DMS79 (cell line): ENCODE results near the gene ANKRD11.

Experiments
- DNase-seq: peaks from one replicate; lab custom pipeline; 2025; lab: John Stamatoyannopoulos, UW

Gene ANKRD11

DNA sequence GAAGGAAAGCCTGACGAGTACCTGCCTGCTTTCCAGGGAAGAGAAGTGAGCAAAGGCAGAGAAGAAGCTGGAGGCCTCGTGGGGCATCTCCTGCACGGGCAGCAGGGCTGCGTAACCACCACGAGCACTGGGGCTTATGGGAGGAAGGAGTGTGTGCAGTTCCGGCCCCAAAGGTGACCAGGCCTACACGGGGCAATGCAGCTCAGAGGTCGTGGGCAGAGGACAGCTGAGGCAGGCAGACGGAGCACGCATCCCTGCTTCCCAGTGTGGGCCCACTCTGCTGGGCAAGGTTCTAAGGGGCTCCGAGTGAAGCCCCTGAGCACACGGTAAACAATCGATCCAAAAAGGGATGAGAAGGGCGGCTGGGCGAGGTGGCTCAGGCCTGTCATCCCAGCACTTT lies 109.7 kb downstream of the ANKRD11 start:
- DNase-seq, result no peak

DNA sequence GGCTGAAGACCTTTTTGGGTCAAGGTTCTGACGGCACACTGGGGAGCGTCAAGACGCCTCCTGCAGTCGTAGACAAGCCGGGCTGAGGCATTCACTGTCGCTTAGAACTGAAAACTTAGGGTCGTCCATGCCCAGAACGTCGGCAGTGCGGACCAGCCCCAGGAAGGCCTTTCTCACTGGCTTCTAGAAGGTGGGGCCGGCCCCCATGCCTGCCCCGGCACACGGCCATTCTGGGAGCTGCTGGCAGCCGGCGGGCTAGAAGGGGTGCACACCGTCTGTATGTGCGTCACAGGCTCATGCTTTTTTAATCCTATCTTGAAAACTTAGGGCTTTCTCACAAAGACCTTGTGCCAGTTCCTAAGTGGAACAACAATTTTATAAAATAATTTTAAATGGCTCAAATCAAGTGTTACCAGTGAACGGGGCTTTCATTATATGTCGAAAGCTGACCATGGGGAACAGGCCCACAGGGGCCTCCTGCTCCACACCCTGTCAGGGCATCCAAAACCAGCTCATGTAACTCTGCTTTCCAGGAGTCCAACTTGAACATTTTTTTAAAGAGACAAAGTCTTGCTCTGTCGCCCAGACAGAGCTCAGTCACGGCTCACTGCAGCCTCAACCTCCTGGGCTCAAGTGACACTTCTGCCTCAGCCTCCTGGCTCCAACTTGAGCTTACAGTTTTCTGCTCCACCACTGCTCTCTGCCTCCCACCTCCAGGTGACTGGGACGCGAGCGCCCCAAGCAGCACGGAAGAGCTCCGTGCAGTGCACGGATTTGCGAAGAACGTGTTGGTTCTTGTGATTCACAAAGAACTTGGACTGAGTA lies 111.2 kb downstream of the ANKRD11 start:
- peak; percentile 83 for DNase-seq

DNA sequence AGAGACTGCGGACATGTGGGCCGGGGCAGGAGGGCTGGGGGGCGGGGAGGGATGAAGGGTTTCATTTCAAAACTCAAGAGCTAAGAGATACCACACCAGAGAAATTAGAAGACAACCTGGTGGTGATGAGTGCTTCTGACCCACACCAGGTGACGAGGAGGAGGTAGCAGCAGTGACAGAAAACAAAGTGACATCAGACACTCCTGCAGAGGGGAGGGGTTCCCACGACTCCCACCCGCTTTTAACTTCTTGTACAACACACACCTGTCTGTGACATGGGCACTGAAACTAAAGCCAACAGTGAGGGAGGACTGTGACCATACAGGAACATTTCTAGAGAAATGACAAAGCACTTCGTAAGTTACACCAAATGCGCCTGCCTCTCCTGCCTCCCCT lies 112.9 kb downstream of the ANKRD11 start:
- DNase-seq, result no peak

DNA sequence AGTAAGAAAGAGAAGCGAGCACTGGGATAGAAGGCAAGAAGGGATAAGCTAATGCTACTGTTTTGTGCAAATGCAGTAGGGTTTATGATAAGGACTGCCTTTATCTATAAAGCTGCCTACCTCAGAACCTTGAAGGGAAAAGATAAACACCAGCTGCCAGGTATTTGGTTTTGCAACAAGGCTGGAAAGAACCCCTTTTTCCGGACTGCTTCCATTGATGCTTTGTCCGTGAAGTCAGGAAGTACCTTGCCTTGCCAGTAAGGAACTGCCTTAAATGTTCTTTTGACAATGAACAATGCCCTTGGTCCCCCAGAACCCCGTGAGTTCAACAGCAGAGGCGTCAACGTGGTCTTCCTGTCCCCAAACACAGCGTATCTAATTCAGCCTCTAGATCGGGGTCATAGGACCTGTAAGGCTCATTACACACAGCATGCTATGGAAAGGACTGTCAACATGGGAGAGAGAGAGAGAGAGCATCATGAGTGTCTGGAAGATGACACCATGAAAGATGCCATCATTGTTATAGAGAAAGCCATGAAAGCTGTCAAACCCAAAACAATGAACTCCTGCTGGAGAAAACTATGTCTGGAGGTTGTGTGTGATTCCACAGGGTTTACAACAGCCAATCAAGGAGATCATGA lies 113.4 kb downstream of the ANKRD11 start:
- no peak for DNase-seq

DNA sequence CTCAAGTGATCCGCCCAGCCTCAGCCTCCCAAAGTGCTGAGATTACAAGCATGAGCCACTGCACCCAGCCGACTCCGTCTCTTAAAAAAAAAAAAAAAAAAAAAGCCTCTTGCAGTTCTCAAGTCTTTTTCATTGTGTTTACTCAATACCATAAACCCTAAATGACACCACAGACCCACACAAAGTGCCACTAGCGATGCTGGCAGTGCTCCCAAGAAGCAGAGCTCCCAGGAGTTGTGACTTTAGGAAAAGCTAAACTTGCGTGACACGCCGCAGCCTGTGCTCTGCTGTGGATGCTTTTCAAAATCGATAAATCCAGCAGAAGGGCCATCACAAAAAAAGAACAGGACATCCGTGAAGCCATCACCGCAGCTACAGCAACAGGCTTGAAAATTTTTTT lies 114.7 kb downstream of the ANKRD11 start:
- peak; percentile 59 for DNase-seq

DNA sequence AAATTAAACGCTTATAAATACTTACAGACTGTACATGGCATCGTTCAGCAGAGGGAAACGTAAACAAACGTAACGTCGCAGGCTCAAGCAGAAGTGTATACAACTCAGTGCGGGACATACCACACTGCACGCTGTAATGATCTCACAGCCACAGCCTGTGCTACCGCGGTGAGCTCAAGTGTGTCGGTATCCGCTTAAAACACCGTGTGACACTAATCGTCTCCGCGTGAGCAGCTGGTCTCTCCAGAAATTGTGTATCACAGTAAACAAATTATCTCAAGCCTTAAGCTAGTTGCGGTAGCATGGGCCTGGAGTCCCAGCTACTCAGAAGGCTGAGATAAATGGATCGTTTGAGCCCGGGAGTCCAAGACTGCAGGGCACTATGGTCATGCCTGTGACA lies 115.3 kb downstream of the ANKRD11 start:
- DNase-seq, result peak; percentile 23

DNA sequence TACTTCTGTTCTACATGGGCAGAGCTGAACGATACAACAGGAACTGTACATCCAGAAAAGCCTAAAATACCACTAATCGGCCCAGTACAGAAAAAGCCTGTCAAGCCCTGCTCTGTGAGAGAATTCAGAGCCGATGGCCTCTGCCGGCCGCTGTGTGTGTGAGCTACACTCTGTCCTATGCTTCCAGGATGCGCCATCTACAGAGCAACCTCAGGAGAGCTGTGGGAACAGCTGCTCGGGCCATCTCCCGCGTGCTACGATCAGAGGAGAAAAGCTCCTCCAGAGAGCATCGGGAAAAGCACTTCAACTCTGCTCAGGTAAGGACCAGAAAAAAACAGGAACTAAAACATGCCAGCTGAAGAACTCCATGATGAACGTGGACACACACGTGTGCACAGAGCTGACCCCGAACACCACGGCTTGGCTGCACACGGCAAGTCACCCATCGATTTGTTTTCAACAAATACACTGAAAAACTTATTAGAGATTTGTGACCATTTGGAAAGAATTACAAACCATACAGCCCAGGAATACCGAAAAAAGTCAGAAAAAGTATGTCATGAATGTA lies 115.9 kb downstream of the ANKRD11 start:
- peak; percentile 43 for DNase-seq

DNA sequence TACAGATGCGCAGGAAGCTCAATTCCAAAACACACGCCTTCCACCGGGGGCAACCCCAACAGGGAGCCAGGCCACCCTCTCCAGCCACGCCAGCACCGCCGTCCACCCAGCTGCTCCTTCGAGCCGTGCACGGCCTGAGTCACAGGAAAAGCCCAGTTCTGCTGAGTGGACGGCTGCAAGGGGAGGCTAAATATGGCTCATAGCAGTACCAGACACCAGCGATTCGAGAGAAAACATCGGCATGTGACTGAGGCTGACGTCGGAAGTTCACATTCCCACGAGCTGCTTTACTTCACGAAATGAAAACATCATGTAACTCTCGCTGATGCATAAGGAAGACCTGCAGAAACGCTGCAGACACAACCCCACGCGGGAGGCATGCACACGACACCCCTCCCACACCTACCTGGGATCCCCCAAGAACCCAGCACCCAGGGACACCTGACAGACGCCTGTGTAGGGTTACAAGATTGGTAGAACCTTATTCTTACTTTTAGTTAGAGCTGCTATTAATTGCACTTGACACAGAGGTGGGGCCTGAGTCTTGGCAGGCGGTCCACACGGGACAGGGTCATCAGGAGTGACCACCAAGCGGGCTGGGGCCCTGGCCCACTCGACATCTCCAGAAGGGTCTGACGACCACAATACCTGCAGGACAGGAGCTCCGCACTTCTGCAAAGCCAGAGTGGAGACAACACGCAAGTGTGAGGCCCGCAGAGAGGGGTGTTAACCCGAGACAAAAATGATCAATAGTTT lies 116.8 kb downstream of the ANKRD11 start:
- DNase-seq, result no peak

DNA sequence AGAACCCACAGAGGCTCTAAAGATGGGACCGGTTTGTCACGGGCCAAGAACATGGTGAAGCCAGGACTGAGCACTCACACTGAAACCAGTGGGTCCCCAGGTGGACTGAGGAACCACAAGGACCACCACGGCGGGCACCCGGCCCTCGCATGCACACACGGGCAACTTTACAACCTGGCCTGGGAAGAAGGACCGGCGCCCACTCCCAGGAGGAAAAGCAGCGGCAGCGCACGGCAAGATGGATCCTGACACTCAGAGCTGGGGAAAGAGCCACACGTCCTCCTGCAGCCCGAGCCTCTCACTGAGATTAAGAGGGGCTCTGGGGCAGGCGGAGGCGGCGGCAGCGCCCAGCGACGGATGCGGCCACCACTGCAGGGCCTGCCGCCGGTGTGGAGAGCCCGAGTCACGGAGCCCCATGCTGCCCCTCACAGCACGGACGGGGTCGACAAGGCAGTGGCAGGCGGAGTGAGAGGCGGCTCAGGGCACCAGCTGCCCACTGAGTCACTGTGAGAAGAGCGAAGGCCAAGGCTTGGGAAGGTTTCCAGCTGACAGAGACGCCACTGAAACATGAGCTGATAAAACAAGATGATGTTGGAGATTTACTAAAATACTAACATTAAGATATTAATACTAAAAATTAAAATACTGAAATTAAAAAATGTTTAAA lies 118.3 kb downstream of the ANKRD11 start:
- DNase-seq, result no peak

DNA sequence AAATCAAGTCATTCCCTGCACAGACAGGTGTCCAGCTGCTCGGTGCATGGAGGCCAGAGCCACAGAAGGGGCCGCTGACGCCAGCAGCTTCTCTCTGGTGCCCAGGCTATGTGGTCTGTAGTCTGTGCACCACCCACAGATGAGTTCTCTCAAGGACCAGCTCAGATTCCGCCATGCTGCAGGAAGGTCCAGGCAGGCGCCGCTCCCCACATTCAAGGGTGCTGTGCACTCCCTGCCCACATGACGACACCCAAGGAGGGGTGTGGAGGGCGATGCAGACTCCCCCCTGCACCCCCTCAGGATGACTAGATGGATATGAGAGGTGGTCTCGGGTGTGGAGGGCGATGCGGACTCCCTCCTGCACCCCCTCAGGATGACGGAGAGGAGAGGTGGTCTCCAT lies 119.0 kb downstream of the ANKRD11 start:
- no peak for DNase-seq

DNA sequence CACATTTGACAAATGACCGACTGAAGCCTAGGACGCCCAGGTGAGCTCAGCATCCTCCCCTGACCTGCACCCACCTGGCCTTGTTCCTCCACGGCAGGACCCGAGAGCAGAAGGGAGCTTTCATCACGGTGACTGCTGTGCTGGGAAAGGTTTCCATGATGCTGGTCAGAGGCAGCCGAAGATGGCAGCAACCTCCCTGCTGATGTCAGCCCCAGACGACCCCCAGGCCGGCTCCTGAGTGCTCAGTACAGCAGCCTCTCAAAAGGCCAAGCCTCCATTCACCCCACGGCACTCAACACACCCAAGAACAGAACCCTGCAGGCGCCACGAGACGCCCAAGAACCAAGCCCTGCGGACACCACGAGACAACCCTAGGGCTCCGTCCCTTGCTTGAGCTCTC lies 119.8 kb downstream of the ANKRD11 start:
- DNase-seq, result no peak

DNA sequence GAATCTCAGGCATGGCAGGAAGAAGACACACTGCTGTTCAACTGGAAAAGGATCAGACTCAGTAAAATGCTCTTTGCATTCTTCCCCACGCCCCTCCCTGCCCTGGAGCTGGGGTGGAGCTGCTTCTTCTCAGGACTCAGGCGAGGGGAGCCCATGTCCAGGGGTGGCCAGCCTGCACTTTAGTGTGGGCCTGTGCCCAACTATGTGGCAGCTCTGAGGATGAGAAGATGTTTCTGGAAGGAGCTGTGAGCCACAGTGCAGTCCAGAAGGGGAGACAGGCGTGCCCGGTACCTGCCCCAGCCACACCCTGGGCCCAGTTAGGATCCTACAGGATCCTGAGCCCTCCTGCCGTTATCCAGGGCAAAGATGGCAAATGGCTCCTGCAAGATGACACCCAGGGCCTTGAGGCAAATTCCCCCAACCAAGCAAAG lies 120.3 kb downstream of the ANKRD11 start:
- no peak for DNase-seq

DNA sequence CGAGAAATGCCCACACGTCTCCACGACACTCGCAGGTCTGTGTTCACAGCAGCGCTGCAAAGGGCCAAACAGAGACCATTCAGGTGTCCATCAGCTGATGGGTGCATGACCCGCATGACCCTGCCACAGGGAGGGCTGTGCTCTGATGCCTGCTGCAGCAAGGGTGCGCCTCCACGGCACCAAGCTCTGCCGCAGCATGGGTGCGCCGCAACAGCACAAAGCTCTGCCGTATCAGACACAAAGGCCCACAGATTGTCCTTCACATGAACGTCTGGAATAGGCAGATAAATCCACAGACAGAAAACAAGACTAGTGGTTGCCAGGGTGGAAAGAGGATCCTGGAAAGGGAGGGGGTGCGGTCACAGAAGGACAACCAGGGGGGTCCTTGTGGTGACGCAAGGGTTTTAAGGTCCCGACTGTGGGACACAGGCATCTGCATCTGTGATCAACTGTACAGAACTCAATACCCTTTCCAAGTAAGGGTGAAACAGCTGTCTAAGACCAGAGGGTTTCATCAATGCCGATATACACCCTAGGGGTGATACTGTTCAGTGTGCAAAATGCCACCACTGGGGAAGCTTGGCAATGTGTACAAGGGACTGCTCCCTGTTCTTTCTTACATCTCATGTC lies 121.0 kb downstream of the ANKRD11 start:
- DNase-seq, result no peak

DNA sequence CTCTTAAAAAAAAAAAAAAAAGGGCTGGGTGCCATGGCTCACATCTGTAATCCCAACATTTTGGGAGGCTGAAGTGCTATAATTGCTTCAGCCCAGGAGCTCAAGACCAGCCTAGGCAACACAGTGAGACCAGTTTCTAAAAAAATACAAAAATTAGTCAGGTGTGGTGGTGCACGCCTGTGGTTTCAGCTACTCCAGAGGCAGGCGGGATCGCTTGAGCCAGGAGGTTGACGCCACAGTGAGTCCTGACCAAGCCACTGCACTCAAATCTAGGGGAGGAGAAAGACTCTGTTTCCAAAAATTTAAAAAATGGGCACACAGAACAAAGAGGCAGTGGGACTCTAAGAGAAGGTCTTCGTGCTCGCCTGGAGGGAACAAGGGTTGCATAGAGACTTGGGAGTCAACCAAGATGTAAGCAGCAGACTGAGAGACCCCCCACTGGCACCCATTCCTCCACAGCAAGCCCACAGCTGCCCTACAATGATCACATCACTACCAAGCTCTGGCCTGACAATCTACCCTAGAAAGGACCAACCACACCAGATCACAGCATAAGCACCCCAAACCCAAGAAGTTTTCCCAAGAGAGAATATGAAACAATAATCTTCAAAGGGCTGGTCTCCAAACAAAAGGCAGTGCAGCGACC lies 121.6 kb downstream of the ANKRD11 start:
- no peak for DNase-seq

DNA sequence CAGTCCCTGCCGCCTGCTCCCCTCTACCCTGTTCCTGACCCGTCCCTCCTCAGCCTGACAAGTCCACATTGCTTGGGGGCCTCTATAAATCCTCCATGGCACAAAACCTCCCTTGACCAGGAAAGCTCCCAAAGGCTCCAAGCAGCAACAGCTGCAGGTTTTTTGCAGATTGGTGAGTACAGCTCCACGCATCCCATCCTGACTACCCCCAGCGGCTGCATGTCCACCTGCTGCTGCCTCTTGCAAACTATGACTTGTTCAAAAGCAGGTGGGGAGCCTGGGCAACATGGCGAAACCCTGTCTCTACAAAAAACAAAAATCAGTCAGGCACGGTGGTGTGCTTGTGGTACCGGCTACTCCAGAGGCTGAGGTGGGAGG lies 122.8 kb downstream of the ANKRD11 start:
- peak; percentile 7 for DNase-seq

DNA sequence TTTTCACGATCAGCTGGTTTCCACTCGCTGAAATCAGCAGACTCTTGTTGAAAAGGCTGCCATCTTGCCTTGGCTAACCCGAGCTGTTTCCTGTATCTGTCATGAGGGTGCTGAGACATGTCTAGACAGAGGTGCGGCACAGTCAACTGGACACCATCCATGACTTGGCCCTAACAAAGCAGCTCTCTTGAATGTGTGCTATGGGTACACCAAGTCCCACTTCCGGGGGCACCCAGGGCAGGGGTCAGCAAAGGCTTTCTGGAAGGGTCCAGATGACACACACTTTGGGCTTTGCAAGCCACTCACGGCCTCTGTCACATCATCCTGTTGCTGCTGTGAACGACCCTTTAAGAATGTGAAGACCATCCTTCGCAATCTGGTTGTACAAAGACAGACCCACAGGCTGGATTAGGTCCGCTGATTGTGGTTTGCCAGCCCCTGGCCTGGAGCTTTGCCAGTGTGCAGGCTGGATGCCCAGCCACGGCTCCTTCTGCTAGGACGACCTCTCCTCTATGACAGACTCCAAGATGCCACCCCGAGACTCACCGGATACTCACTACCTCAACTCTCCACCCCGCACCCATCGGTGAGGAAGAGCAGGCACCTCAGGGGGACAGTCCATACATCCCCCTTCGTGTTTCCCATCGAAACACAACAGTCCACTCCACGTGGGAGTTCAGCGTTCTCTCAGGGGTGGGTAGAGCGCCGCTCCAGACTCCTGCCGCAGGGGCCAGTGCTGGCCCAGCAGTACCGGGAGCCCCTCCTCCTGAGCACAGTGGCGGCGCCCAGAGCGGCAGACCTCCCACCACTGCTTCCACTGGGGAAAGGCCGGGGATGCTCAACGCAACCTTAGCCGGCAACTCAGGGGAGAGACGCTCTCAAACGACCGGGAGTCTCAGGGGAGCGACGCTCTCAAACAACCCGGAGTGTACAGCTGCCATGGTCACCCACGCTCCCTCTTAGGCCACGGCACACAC lies 123.5 kb downstream of the ANKRD11 start:
- no peak for DNase-seq

DNA sequence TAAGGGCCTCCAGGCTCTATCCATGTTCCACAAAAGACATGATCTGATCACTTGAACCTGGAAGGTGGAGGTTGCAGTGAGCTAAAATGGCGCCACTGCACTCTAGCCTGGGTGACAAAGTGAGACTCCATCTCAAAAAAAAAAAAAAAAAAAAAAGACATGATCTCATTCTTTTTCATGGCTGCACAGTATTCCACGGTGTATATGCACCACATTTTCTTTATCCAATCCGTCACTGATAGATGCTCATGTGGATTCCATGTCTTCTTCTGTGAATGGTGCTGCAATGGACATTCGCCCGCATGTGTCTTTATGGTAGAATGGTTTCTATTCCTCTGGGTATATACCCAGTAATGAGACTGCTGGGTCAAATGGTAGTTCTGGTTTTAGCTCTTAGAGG lies 124.4 kb downstream of the ANKRD11 start:
- DNase-seq, result no peak

DNA sequence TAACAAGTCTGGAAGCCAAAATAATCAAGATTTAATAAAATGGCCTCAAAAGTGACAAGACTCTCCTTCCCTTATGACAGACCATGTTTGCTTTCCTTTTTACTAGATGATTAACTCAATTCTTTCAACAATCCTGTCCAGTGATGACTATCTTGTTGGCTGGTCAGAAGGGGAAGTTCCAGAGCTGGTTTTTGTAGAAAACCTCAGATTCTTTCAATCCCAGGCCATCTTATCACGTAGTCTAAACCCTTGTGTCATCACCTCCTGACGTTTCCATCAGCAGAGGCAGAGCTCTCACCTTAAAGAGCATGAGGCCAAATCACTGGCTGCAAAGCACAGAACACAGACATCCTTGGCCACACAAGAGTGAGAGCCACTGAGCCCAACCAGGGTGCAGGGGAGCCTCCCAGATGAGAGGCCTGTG lies 125.3 kb downstream of the ANKRD11 start:
- DNase-seq, result no peak

DNA sequence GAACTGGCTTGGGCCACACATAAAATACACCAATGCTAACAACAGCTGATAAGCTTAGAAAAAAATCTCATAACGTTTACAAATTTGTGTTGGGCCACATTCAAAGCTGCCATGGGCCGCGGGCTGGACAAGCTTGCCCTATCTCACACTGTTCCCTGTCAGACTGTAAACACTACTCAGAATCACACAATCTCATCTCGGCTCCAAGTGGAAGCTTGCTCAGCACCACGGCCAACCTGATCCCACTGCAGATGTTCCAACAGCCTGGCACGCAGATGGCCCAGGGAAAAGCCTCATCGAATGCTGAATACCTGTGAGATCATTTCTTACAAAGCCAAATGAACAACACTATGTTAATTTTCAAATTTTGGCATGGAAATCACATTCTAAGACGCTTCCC lies 125.8 kb downstream of the ANKRD11 start:
- no peak for DNase-seq
